ENCODE measurements around the gene BTLA.
"Not testable (repeated sequence)": the region's sequence is repeated elsewhere in the genome, so short reads cannot be mapped to it uniquely, and the experiment has no call there.

BTLA gene

GRCh38 chr3:112489674-112490479 lies 9.4 kb downstream of the BTLA start:
- no peak for DNase-seq

DNA sequence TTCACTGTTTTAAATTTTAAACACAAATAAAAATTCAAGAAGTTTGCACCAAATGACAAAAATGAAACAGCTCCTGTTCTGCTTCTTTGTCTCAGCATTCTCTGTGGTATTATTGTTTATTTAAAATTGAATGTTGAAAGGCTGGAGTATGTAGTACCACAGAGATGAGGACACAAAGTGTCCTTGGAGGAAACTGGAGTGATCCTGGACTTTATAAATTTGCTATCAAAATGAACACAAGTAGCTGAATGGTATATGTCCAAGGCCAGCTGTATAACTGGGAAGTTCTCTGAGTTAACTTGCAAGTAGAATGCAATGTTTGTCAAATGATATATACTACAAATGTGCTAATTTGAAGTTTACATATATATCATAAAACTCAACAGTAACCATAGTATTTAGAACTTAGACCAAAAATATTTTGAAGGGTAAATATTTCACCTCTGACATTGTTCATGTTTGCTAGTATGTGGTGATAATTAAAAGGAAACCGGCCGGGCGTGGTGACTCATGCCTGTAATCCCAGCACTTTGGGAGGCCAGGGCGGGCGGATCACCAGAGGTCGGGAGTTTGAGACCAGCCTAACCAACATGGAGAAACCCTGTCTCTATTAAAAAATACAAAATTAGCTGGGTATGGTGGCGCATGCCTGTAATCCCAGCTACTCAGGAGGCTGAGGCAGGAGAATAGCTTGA lies 12.3 kb downstream of the BTLA start:
- no peak for DNase-seq

- no peak for DNase-seq
These were observed 14.9 kb downstream of the BTLA start for GRCh38 chr3:112484352-112484751.

GRCh38 chr3:112482675-112483074 lies 16.6 kb downstream of the BTLA start:
- no peak for DNase-seq

- no peak for DNase-seq
These were observed 18.0 kb downstream of the BTLA start for GRCh38 chr3:112481302-112481721.

- no peak for DNase-seq
These were observed 21.4 kb downstream of the BTLA start for GRCh38 chr3:112477891-112478290.

DNA sequence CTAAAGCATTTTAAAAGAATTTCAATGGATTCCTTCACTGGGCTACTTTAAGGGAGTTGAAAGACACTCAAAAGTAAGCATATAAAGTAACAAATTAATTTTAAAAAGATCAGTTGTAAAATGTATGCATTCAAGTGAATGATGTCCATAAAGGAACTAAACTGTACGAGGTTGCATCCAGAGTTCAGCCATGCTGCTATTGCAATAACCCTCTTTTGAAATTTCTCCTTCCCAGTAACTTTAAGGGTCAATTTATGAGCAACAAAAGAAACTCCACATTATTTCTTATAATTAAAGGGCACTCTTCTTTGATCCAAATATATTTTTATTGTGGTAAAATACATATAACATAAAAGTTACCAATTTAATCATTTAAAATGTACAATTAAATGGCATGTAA lies 22.9 kb downstream of the BTLA start:
- DNase-seq, result no peak

GRCh38 chr3:112474796-112475195 lies 24.5 kb downstream of the BTLA start:
- no peak for DNase-seq

DNA sequence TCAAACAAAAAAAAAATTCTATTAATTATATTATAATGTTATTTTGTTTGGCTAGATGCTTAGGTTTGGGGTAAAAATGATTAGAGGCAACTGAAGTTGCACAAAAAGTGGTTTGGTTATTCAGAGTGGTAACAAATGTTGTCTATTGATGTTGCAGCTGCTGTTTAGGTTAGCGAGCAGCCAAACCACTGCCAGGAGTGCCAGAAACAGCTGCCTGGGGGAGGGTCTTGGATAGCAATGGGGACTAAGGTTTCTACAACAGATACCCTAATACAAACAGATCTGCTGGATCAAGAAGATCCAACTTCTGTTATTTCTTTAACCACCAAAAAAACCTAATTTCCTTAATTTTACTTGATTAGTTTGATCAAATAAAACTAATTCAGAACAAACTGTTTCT lies 26.6 kb downstream of the BTLA start:
- no peak for DNase-seq

- DNase-seq, result no peak
These were observed 27.5 kb downstream of the BTLA start for GRCh38 chr3:112471596-112472325.

DNA sequence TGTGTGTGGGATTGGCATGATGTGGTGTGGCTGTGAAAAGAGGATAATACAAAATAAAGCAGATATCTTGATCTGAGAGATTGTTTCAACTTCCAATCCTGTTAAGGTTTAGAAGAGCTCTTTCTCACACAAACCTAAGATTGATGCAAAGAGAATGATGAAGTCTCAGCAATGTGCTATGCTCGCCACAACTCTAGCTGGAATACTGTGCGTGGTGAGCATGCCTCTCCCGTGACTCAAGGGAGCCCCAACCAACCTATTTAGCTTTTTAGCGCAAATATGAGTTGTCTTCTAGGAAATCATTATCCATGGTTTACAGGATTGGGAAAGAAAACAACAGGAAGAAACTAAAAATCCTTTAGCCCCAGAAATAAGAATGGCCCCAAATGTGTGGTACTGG lies 28.5 kb downstream of the BTLA start:
- DNase-seq, result no peak

- DNase-seq, result no peak
These were observed 29.6 kb downstream of the BTLA start for GRCh38 chr3:112469671-112470070.

DNA sequence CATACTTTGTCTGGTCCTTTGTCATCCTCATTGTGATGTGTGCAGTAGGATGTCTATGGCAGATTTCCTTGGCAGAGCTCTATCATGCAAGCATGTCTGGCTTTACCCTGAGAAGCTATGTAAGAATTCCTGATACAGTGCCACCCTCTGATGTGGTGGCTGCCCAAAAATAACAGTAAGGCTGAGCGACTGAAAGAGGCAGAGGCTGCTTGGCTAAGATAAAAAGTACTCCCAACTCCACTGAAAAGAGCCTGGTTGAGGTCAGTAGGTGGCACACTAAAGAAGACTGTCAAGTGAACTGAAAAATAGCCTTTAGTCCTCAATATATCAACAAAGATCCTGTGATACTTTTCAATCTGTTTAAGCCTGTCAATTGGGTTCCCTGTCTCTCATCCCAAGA lies 31.7 kb downstream of the BTLA start:
- no peak for DNase-seq

DNA sequence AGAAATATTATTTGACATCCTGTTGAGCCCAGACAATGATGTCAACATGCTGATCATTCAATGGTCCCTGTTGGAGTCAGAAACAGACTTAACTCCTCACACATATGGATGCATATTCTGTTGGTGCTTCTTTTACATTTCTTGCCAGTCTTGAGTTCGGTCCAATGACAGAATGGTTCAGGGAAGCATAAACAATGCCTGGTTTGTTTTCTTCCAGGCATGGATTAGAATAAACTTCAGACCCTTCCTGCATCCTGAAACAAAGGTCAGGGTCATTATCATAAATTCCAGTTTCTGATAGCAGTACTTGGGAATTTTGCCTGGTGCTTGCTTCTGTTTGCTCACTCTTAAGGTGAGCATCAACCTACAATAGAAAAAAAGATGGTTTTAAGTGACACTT lies 33.3 kb downstream of the BTLA start:
- DNase-seq, result no peak

DNA sequence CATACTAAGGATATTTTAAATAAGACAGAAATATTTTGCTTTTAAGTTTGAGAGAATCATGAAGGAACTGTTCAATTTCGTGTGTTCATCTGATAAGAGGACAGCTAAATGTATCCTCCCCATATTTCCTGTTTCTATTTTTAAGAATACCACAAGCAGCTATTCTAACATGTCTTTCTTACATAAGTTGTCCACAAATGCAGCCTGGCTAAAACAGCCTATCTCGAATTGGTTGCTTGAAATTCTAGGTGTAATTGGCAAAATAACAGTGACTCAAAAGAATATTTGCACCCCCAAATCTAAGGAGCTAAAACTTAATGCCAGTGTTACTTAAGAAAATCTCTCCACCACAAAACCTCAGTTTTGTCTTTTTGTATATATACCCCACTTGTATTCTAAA lies 35.0 kb downstream of the BTLA start:
- no peak for DNase-seq

GRCh38 chr3:112463250-112463649 lies 36.0 kb downstream of the BTLA start:
- DNase-seq, result no peak

DNA sequence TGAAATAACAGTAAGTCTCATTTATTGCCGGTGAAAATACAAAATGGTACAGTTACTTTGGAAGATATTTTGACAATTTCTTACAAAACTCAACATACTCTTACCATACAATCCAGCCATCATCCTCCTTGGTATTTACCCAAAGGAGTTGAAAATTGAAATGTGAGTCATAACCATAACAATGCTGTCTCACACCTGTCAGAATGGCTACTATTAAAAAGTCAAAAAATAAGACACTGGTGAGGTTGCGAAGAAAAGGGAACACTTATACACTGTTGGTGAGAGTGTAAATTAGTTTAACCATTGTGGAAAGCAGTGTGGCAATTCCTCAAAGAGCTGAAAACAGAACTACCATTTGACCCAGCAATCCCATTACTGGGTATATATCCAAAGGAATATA lies 37.5 kb downstream of the BTLA start:
- DNase-seq, result not testable (repeated sequence)

GRCh38 chr3:112460519-112461195 lies 38.6 kb downstream of the BTLA start:
- no peak for DNase-seq

DNA sequence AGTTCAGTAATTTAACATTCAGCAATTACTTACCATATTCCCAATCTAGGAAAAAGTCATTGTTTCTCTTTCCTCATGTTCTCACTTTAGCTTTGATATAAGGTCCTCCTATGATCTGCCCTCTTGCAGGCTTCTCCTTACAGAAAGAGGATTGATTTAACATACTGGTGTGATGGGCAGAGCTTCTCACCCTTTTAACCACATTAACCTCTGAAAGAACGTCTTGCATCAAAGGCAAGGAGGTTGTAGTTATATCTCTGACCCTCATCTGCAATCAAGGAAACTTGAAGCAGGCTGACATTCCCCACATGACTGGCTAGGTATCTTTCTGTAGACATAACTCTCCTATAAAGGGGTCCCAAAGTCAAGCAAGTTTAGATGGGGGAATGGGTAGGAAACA lies 39.5 kb downstream of the BTLA start:
- no peak for DNase-seq

GRCh38 chr3:112456147-112456546 lies 43.1 kb downstream of the BTLA start:
- no peak for DNase-seq

- no peak for DNase-seq
These were observed 50.3 kb downstream of the BTLA start for GRCh38 chr3:112448939-112449338.

DNA sequence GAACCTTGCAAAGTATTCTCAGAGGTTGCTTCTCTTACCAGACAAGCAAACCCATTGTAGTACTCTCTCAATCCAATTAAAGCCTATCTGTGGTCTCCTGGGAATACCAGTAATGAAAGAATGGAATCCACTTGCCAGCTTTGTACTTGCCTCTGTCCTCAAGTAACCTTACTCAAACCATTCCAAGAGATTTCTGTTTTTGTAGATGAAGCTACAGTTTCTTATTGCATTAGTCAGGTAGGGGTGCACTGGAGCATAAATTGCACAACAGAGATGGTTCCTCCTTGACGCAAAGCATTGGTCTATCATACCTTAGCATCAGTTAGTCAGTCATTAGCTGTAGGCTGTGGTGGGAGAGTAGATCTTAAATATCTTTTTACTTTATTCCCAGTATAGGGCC lies 52.9 kb downstream of the BTLA start:
- no peak for DNase-seq

DNA sequence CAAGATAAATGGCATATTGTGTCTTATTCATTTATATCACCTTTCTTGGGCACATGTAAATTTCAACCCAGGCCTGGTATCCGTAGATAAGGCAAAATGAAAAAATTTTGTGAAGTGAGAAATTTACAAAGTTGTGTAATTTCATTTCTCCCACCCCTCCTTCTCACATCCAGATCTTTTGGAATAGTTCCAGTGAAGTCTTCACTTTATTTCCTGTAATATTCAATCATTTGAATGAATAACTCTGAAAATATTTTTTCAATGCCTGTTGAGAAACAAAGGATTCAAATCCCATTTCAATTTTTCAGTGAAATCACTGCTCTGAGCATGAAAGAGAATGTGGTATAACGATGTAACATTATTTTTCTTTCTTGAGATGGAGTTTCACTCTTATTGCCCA lies 53.4 kb downstream of the BTLA start:
- DNase-seq, result no peak
